GM15510 (cell line): ENCODE measurements around the gene C6orf47.
A peak's percentile ranks its signal among the peaks of the same experiment; 100 is the strongest.

ENCODE experiments used
- POLR2A ChIP-seq: IDR thresholded peaks from 3 replicates; pipeline ENCODE4 v1.6.1; 2011; ENCODE audit warnings: borderline replicate concordance; ENCODE audit not compliant: insufficient read length; ENCODE audit errors: extremely low read depth

The C6orf47 gene

GRCh38 chr6:31691564-31692108 is 31.1 kb upstream of the C6orf47 start:
- no peak for TF ChIP-seq POLR2A

GRCh38 chr6:31691078-31691463 is 30.5 kb upstream of the C6orf47 start:
- TF ChIP-seq POLR2A, result no peak

GRCh38 chr6:31690231-31691077 is 29.9 kb upstream of the C6orf47 start:
- no peak for TF ChIP-seq POLR2A

GRCh38 chr6:31689249-31690110 is 28.9 kb upstream of the C6orf47 start:
- no peak for TF ChIP-seq POLR2A

- TF ChIP-seq POLR2A, result no peak
These were observed 27.5 kb upstream of the C6orf47 start for GRCh38 chr6:31687860-31688693.

GRCh38 chr6:31687321-31687720 is 26.7 kb upstream of the C6orf47 start:
- no peak for TF ChIP-seq POLR2A

GRCh38 chr6:31686483-31686882 is 25.9 kb upstream of the C6orf47 start:
- TF ChIP-seq POLR2A, result no peak

- TF ChIP-seq POLR2A, result no peak
These were observed 23.0 kb upstream of the C6orf47 start for GRCh38 chr6:31683591-31683990.

GRCh38 chr6:31681135-31681671 is 20.6 kb upstream of the C6orf47 start:
- TF ChIP-seq POLR2A, result peak; percentile 38

GRCh38 chr6:31680226-31681134 is 19.9 kb upstream of the C6orf47 start, which contains the start of gene LY6G5C:
Gene LY6G5C, minus strand, starts transcription at chr6:31681067. Its CDS starts 694 bp downstream, at chr6:31680373.
- TF ChIP-seq POLR2A, result no peak

- no peak for TF ChIP-seq POLR2A
These were observed 17.4 kb upstream of the C6orf47 start for GRCh38 chr6:31677955-31678354.

- no peak for TF ChIP-seq POLR2A
These were observed 16.3 kb upstream of the C6orf47 start for GRCh38 chr6:31676904-31677303.

- TF ChIP-seq POLR2A, result no peak
These were observed 15.8 kb upstream of the C6orf47 start for GRCh38 chr6:31676322-31676903.
